CD4-positive, alpha-beta T cell treated with Interleukin-2 at 100 ng/mL for 4 hours (primary cell): ENCODE results near the gene IFIH1.

Experiments
- DNase-seq: peaks from one replicate; pipeline ENCODE4 v3.0.0-alpha.2; 2020; ENCODE audit warnings: low spot score

IFIH1 gene

DNA sequence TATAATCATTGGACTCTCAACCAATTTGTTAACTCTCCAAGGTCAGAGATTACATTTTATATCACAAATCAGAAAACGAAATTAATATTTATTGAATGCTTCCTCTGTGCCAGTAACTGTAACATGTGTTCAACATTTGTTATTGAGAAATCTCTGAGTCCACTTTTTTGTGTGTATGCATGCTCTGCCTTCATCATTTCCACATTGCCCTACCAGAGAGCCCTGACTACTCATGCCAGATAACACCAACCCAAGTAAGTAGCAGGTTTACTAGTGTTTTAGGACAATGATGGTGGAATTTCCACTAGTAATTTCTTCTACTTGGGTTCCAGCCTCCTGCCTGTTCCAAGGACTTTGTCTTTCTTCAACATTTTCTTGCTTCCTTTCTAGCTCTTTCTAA, 61.1 kb downstream of the IFIH1 start:
- no peak for DNase-seq

DNA sequence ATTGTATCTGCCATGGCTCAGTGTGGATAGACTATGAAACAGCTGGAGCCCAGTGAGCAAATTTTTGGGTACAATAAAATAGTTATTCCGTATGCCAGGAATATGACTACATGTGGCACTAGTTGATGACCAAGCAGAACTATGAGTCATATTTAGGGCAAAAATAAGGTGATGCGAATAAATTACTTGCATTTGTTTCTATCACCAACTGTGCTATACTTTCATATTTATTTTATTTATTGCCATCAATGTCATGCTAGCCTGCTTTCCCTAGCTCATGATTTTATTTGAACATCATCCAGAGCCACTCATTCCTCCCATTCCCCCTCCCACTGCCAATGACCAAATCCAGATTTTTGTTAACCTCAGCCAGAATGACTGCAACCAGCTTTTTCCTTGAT, 61.9 kb downstream of the IFIH1 start:
- DNase-seq = no peak

DNA sequence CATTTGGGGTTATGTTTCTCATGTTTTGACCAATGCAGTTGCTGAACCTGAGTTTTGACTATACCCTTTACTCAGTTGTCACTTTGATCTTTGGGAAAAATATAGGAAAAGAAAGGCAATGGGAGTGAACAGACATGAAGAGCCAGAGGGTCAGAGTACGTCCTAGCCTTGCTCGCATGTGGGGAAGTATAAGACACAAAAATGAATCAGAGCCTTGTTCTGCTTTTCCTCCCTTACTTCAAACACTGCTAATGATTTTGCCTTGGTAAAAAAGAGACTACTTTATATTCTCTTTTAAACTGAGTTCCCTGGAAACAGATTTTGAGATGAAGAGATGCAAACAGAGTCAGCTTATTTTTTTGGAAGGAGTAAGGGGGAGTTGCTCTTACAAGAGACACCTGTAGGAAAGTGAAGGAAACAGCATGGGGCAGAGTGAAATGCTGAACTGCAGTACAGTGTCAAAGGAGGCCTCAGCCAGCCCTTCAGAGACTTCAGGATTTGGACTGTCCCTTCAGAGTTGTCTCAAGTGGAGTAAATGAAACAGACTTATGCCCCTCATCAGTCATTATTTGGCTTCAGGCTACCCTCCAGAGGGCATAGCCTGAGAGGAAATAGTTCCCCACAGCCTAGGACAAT, 64.1 kb downstream of the IFIH1 start:
- DNase-seq = no peak

DNA sequence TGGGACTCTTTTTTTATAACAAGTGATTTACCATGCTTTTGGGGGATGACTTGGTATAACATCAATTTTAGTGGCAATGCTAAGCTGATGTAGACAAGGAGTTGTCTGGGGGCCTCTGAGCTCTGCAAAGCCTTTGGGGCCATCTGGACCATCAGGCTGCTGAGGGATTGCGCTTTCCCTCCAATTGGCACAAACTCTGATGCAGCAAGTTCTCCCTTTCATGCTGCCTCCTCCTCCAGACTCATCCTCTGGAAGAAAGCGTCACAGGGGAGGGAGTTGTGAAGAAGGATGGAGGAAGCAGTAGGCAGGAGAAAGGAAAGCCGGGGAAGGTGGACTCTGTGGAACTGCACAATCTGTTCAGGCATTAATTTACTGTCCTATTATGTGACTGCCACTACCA, 65.0 kb downstream of the IFIH1 start:
- no peak for DNase-seq

DNA sequence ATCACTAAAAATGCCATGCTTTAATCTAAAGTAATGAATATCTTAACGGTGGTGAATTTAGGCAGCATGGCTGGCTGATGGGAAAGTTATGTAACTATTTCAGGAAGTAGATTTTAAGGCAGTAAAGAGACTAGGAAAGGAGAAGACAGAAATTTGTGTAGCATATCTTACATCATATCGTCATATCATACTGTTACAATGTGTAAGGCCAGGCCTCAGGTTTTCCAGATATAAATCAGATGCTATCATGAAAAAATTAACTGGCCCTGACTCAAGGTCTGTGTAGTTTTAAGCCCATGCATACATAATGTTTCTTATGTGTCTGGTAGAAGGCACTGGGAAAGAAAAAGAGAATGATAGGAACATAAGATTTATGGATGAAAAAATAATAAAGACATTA, 66.3 kb downstream of the IFIH1 start:
- no peak for DNase-seq

DNA sequence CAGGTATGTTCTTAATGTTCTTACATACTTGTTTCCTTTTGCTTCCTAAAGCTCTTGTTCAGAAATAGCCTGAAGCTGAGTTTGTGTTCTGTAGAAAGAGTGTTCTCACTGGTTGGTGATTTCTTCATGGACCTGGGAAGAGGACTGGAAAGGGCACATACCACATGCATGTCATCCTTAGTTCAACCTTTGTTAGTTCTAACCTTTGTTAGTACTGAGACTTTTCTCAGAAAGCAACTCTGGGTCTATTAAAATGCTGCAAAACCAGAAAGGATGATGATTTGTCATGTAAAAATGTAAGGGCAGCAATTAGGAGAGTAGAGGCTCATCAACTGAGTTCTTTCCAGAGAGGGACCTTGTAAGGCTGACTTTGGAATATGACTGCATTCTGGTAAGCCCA, 72.7 kb downstream of the IFIH1 start:
- no peak for DNase-seq

DNA sequence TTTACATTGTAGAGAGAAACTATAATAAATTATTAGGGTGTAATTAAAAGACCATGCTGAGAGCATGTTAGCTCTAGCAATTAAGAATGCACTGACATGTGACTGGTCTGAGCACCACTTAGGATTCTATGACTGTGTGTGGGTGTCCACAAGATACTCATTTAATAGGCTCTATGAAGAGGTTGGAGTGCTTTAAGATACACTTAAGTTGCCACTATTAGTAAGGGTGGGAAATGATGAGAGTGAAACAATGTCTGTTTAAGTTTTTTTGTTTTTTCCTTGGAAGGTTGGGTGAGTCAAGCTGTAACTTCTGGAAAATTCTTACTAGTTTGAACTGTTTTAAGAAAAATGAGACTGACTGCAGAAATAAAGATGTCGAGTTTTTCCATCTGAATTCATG, 73.4 kb downstream of the IFIH1 start:
- no peak for DNase-seq

DNA sequence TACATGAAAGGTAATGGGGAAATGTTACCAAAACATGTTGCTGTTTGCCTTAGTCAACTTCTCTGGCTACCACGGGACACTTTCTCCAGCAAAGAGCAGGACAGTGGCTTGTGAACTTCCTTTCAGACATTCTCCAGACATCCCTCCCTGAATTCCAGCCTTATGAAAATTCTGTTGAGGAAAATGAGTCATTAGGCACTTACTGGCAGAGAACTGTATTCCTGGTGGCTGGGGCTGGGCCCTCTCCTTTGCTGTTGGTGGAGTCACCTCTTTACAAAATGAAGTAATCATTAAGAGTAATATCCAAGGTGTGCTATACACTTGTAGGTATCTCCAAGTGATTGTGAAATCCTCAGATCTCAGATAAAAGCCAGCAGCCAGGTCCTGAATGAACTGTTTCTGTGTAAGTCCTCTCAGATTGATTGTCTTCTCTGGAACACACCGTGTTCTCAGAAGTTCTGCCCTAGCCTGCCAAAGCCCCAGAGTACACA, 73.9 kb downstream of the IFIH1 start:
- DNase-seq = no peak

DNA sequence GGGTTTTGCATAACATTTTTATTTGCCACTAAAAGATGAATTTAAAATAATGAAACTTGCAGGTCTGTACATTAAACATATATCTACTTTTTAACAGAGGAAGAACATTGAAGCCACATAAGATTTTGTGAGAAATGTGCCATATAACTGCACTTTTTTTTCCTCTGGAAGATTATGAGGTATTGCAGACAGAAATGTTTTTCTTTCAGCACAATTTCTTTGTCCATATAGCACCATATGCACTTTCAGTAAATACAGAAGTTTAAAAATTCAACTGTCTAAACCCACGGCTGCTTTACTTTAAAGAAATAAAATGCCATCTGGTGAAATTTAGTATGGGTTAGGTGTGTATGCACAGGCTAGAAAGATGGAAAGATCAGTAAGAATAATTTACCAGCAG, 74.8 kb downstream of the IFIH1 start:
- no peak for DNase-seq

DNA sequence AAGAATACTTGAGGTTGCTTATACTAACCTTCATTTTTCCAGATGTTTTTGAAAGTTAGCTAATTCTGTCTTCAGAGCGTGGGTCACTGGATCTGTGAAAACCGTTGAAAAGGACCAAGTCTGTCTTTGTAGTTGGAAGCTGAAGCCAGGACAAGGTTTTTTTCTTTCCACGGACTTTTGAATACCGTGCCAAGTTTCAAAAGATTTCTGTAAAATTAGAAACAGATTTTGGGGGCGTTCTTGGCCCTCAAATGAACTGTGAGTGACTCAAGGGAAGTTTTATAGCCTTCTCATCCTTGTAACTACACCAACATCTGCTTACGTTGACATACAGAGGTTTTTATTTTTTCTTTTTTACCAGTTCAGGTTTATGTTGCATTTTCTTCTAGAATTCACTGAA, 75.2 kb downstream of the IFIH1 start, which contains the start of gene FAP:
Gene FAP, minus strand, starts transcription at position 152 of the 400 bp plus-strand sequence. Its CDS starts 118 bp downstream, at position 34.
- no peak for DNase-seq

DNA sequence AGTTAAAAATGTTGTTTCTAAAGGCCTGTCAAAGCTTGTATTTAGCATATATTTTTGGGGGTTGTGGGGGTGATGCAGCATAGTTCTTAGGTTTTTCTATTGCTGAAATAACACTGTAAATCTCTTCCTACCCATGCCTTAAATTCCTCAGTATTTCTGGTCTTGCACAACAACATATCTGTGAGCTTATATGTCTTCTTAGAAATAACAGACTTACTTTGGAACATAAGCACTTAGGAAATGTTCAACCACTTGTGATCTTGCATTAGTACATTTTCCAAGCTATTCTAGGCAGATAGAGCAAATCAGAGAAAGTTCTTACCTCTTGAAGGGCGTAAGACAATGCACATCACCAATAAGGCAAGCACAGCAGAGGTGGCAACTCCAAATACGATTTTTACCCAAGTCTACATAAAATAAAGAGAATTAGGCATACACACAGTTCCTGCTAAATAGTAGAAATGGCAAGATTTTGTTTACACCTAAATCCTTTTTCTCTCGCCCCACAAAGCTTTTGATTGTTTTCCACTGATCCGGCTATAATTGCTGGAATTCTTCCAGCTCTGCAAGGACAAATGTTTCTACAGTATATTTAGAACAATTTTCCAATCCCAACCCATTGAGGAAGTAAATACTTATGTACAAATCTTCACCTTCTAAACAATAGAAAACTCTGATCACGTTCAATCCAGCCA, 75.8 kb downstream of the IFIH1 start:
- DNase-seq = no peak

DNA sequence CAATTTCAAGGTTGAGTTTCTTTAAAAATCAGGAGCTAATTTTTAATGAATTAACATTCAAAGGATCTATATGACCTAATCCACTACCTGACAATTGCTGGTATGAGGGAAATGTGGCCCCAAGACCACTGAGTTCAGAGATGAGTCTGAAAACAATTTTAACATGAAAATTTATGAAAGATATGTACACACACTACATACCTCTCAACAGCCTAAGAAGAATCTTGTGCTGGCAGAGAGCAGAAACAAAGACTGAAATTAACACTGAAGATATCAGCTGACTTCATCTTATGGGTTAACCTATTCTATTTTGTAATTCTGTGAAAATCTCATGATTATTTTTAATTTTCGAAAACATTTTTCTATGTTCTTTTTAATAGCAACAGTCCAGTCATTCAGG, 76.9 kb downstream of the IFIH1 start:
- no peak for DNase-seq

DNA sequence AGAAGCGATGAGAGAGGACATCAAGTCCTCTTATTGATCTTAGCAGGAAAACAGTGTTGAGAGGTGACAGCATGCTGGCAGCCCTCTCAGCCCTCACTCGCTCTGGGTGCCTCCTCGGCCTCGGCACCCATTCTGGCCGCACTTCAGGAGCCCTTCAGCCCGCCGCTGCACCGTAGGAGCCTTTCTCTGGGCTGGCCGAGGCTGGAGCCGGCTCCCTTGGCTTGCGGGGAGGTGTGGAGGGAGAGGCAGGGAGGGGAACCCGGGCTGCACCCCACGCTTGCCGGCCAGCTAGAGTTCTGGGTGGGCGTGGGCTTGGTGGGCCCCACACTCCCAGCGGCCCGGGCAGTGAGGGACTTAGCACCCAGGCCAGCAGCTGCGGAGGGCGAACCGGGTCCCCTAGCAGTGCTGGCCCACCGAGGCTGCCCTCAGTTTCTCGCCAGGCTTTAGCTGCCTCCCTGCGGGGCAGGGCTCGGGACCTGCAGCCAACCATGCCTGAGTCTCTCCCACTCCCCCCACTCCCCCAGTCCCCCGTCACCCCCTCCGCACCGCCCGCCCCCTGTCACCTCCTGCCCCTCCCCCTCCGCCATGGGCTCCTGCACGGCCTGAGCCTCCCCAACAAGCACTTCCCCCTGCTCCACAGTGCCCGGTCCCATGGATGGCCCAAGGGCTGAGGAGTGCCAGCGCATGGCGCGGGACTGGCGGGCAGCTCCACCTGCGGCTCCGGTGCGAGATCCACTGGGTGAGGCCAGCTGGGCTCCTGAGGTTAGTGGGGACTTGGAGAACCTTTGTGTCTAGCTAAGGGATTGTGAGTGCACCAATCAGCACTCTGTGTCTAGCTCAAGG, 83.6 kb downstream of the IFIH1 start:
- DNase-seq = no peak

DNA sequence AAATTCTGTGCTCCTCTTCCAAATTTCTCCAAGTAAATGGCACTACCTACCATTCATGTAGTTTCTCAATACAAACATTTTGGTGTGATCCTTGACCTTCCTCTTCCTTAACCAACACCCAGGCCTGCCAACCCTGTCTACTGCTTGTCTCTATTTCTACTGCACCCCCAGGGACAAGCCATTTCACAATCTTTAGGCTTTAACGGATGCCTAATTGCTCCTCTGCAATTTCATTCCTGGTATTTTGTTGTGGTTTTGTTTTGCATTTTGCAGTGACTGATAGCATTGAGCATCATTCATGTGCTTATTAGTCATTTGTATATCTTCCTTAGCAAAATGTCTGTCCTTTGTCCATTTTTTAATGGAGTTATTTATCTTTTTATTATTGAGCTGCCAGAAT, 85.3 kb downstream of the IFIH1 start:
- no peak for DNase-seq

DNA sequence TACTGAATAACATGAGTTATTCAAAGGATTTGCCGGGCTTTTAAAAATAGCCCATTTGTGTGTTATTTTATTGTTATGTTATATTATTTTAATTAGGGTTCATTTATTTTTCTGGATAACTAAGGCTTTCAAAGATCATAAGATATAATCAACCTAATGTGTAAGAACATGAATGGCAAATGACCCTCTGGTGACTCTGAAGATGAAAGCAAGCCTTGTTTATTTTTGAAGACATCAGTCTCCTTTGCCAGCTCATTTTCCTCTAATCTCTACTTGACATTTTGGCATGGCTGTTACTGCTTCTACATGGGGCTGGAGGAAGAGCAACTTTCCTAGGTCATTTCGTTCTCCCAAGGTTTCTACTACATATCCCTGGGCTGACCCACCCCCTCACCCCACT, 85.8 kb downstream of the IFIH1 start:
- no peak for DNase-seq

DNA sequence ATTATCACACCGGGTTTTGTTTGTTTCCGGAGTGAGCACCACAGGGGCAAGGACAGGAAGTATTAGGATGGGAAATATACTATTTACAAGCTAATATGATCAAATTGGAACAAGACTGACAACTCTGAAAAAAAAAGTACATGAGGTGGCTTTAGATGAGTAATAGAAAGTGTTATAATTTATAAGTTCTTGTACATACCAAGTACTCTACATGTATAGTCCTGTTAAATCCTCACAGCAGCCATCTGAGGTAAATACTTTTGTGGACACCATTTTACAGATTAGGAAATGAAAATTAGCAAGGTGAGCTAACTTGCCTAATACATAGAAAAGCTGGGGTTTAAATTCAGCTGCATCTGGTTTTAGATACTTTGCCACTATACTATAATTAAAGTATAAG, 86.5 kb downstream of the IFIH1 start:
- no peak for DNase-seq

DNA sequence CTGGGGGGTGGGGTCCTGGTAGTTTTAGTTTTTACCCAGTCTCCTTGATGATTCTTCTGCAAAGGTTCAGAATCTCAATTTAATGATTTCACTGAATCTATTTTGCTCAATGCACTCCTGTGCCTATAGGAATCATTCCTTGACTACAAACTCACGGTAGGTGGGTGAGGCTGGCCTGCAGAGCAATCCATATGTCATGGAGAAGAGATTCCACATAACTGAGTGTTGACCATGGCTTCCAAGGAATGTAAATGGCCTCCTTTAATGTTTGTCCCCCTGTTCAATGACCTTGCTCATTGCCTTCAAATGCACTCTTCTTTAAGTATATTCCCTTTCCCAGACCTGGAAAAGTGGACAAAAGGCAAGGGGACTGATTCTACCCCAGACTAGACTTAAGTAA, 87.7 kb downstream of the IFIH1 start:
- DNase-seq = no peak

DNA sequence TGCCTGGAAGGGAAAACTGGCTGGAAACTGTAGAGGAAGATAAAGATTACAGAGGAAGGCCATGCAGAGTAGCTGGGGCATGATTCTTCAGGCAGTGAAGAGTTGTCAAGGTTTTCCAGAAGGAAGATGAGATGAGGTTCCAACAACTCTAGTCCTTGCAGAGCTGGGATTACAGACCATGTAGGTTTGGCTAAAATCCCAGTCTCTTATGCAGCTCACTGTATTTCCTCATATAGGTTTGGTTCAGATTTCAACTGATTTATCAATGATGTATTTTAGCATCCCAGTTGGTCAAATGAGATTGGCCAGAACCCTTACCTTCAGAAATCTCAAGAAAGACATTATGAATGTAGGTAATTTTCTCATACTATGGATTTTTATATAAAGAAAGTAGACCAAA, 91.6 kb downstream of the IFIH1 start:
- no peak for DNase-seq

DNA sequence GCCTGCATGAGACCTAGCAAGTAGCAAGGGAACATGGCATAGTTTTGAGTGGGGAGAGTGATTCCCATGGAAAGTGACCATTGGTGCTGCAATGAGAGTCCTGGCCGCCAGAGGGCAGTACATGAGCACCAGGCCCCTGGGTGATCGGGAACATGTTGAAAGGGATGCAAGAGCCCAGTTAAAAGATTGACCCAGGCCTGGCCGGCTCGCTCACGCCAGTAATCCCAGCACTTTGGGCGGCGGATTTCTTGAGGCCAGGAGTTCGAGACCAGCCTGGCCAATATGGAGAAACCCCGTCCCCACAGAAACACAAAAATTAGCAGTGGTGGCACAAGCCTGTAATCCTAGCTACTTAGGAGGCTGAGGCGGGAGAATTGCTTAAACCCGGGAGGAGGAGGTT, 97.4 kb downstream of the IFIH1 start:
- DNase-seq = peak; percentile 61

DNA sequence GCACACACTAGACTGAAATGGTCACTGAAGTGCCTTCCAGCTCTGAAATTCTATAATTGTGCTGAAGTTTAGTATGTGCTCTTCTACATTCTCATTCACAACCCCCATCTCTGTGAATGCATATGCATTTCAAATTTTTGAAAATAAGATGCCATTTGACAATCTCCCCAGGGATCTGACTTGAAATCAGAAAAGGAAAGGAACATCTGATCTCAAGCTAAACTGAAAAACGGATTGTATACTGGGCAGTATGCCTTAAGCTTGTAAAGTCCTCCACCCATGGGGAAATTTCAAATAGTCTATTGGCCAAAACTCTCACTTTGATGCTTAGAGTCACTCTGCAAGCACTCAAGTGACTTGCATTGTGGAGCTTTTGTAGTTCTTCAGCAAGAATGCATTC, 98.1 kb downstream of the IFIH1 start:
- no peak for DNase-seq

DNA sequence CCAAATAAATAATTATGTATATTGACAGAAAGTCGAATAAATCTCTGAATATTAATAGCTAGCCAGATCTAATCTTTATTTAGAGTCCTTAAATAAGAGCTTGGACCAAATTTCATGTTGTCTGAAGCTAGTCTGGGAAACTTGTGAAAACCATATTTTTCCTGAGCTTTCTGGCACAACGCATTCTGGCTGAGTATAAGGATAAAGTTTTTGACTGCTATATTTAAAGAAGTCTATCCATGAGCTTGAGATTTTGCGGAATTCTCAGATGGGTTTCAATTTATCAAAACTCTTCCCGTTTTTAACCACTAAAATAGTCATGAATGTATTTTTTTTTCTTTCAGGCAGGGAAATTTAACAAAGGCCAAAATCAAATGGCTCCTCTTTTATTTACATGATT, 99.1 kb downstream of the IFIH1 start:
- DNase-seq = no peak

DNA sequence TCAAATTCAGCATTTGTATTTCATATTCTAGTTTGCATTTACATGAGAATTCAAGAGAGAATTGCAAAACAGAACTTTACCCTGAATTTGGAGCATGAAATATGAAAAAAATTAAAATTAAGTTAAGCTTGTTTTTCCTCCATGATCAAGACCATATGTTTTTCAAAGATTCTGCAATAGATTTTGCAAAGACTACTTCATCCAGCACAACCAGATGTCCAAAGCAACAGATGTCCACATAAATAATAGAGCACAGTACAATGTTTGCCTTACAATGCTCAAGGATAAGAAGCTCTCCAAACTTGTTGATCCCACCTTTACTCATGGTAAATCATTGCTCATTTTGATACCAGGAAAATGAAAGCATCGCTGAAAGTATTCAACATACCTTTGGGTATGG, 100.9 kb downstream of the IFIH1 start:
- DNase-seq = no peak
